Measurements from ENCODE around the gene CAPNS1. TPM values are rescaled to one million over a fixed set of nuclear protein-coding genes. Genes with fewer than 3 reads are reported as not detected.

The CAPNS1 gene
- total and polyA plus RNA-seq, 2 of the 13 experiments (the other 11 are each of a cell fraction or from before 2014, with no cell fraction given), result 322 to 526 TPM

DNA sequence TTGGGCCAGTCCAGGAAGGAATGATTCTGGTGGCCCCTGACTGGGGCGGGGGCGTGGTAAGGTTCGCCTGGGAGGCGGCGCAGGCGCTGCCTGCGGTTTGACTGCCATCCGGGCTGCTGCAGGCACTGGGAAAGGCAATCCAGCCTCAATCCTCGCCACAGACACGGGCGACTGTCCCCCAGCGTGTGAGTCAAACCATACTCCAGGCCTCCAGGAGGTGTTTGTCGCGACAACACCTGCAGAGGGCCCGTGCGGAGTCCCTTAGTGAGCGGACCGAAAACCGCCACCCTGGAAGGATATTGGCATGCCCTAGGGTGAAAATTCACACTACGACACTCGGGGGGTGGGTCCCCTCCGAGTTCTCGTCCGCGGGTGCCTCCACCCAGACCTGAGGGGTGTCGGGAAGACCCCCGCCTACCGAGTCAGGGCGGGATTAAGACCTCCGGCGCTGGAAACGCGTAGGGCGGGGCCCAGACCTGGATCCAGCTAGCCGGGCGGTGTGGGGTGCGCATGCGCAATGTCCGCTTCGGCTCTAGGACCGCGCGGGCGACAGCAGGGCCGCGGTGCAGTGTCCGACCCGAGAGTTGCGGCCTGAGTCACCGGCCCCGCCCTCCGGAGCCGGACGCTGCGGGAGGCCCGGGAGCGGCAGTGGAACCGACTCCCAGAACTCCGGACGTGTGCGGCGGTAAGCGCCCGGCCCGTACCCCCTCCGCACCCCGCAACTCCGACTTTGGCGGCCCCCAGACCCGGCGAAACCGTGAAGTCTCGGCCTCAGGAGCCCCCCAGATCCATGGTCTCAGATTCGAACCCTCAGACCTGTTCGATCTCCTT lies at the start of gene CAPNS1 (continued):
- TF ChIP-seq, protein P1, sequence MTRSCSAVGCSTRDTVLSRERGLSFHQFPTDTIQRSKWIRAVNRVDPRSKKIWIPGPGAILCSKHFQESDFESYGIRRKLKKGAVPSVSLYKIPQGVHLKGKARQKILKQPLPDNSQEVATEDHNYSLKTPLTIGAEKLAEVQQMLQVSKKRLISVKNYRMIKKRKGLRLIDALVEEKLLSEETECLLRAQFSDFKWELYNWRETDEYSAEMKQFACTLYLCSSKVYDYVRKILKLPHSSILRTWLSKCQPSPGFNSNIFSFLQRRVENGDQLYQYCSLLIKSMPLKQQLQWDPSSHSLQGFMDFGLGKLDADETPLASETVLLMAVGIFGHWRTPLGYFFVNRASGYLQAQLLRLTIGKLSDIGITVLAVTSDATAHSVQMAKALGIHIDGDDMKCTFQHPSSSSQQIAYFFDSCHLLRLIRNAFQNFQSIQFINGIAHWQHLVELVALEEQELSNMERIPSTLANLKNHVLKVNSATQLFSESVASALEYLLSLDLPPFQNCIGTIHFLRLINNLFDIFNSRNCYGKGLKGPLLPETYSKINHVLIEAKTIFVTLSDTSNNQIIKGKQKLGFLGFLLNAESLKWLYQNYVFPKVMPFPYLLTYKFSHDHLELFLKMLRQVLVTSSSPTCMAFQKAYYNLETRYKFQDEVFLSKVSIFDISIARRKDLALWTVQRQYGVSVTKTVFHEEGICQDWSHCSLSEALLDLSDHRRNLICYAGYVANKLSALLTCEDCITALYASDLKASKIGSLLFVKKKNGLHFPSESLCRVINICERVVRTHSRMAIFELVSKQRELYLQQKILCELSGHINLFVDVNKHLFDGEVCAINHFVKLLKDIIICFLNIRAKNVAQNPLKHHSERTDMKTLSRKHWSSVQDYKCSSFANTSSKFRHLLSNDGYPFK (CRISPR knock-in tag; IDR thresholded peaks at IDR 0.05; ENCODE audit: borderline replicate concordance), result peak; percentile 68; the same call in 1 of the 2 replicates
- TF ChIP-seq, protein P2, sequence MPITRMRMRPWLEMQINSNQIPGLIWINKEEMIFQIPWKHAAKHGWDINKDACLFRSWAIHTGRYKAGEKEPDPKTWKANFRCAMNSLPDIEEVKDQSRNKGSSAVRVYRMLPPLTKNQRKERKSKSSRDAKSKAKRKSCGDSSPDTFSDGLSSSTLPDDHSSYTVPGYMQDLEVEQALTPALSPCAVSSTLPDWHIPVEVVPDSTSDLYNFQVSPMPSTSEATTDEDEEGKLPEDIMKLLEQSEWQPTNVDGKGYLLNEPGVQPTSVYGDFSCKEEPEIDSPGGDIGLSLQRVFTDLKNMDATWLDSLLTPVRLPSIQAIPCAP (CRISPR knock-in tag; IDR thresholded peaks at IDR 0.05; ENCODE audit: low read depth), result no peak
- TF ChIP-seq ZNF773 (CRISPR knock-in tag; IDR thresholded peaks at IDR 0.05; ENCODE audit: borderline replicate concordance), result peak; percentile 55; the same call in 1 of the 2 replicates
- TF ChIP-seq, protein P3, sequence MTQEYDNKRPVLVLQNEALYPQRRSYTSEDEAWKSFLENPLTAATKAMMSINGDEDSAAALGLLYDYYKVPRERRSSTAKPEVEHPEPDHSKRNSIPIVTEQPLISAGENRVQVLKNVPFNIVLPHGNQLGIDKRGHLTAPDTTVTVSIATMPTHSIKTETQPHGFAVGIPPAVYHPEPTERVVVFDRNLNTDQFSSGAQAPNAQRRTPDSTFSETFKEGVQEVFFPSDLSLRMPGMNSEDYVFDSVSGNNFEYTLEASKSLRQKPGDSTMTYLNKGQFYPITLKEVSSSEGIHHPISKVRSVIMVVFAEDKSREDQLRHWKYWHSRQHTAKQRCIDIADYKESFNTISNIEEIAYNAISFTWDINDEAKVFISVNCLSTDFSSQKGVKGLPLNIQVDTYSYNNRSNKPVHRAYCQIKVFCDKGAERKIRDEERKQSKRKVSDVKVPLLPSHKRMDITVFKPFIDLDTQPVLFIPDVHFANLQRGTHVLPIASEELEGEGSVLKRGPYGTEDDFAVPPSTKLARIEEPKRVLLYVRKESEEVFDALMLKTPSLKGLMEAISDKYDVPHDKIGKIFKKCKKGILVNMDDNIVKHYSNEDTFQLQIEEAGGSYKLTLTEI (CRISPR knock-in tag; conservative IDR thresholded peaks at IDR 0.05), result no peak
- peak; percentile 93 for TF ChIP-seq MIER3 (CRISPR knock-in tag; IDR thresholded peaks at IDR 0.05; ENCODE audit: borderline replicate concordance)
- peak; percentile 85 for TF ChIP-seq CBFB (CRISPR knock-in tag; IDR thresholded peaks at IDR 0.05)
- TF ChIP-seq, protein P4, sequence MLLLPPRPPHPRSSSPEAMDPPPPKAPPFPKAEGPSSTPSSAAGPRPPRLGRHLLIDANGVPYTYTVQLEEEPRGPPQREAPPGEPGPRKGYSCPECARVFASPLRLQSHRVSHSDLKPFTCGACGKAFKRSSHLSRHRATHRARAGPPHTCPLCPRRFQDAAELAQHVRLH (CRISPR knock-in tag; IDR thresholded peaks at IDR 0.05; ENCODE audit: borderline replicate concordance, low read depth), result peak; percentile 73; the same call in 1 of the 2 replicates
- TF ChIP-seq ONECUT2 (CRISPR knock-in tag; IDR thresholded peaks at IDR 0.05), result no peak
- TF ChIP-seq, protein P5, sequence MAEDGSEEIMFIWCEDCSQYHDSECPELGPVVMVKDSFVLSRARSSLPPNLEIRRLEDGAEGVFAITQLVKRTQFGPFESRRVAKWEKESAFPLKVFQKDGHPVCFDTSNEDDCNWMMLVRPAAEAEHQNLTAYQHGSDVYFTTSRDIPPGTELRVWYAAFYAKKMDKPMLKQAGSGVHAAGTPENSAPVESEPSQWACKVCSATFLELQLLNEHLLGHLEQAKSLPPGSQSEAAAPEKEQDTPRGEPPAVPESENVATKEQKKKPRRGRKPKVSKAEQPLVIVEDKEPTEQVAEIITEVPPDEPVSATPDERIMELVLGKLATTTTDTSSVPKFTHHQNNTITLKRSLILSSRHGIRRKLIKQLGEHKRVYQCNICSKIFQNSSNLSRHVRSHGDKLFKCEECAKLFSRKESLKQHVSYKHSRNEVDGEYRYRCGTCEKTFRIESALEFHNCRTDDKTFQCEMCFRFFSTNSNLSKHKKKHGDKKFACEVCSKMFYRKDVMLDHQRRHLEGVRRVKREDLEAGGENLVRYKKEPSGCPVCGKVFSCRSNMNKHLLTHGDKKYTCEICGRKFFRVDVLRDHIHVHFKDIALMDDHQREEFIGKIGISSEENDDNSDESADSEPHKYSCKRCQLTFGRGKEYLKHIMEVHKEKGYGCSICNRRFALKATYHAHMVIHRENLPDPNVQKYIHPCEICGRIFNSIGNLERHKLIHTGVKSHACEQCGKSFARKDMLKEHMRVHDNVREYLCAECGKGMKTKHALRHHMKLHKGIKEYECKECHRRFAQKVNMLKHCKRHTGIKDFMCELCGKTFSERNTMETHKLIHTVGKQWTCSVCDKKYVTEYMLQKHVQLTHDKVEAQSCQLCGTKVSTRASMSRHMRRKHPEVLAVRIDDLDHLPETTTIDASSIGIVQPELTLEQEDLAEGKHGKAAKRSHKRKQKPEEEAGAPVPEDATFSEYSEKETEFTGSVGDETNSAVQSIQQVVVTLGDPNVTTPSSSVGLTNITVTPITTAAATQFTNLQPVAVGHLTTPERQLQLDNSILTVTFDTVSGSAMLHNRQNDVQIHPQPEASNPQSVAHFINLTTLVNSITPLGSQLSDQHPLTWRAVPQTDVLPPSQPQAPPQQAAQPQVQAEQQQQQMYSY (CRISPR knock-in tag; IDR thresholded peaks at IDR 0.05), result no peak
- no peak for TF ChIP-seq ZNF891 (CRISPR knock-in tag; IDR thresholded peaks at IDR 0.05)
- peak; percentile 99 for TF ChIP-seq PITX1 (CRISPR knock-in tag; IDR thresholded peaks at IDR 0.05)
- TF ChIP-seq MTF2 (CRISPR knock-in tag; IDR thresholded peaks at IDR 0.05; ENCODE audit: borderline replicate concordance), result no peak
- no peak; the same call in 1 of the 2 replicates for TF ChIP-seq ZNF292 (CRISPR knock-in tag; IDR thresholded peaks at IDR 0.05; ENCODE audit: borderline replicate concordance, low read depth)
- TF ChIP-seq, protein P6, sequence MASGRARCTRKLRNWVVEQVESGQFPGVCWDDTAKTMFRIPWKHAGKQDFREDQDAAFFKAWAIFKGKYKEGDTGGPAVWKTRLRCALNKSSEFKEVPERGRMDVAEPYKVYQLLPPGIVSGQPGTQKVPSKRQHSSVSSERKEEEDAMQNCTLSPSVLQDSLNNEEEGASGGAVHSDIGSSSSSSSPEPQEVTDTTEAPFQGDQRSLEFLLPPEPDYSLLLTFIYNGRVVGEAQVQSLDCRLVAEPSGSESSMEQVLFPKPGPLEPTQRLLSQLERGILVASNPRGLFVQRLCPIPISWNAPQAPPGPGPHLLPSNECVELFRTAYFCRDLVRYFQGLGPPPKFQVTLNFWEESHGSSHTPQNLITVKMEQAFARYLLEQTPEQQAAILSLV (CRISPR knock-in tag; IDR thresholded peaks at IDR 0.05; ENCODE audit: borderline replicate concordance), result peak; percentile 93; the same call in 1 of the 2 replicates
- no peak for TF ChIP-seq ZNF816 (CRISPR knock-in tag; IDR thresholded peaks at IDR 0.05; ENCODE audit: borderline replicate concordance)
- no peak for TF ChIP-seq KDM6A (CRISPR knock-in tag; IDR thresholded peaks at IDR 0.05; ENCODE audit: low read depth)

All from HepG2 (cell line).